ENCODE measurements around the gene METTL23.

Gene METTL23

DNA sequence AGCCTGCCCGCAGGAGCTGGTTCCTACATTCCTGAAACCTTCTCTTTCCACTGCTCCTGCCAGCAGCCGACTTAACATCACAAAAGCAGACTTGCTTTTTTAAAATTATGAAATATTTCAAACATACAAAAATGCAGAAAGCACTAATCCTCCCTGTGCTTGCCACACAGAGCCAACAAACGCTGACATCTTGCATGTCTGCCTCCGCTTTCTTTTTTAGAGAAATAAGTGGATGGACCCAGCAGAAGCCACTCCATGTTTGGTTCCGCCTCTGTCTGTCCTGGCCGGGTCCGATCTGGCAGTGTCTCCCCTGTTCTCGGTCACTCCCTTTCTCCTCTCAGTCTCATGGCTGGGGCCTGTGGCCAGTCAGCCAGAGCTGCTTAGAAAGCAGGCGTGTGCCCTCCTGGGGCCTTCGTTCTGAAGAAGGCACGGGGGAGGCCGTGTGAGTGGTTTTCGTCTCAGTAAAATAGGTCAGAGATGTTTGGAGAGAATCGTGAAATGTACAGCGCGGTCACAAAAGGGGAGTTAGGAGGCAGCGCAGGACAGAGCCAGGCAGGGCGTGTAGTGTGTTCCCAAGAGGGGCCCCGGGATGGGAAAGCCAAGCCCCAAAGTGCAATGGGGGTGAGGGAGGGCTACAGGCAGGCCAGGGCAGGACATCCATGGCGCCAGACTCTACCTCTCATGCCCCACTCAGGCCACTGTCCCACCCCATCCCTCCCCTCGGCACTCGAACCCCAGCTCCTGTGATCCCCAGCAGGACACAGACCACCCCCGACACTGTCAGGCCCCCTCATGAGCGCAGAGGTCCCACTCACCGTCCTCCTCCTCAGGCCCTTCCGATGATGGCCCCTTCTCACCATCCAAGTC lies 39.1 kb upstream of the METTL23 start:
- no peak for DNase-seq (ENCODE audit: low read depth)
- TF ChIP-seq CTCF (IDR thresholded peaks at IDR 0.05; ENCODE audit: insufficient read depth, low read depth, low read length, missing control alignments) = no peak
- H3K4me3 ChIP-seq (ENCODE audit: low read length) = no peak overlapping the region

DNA sequence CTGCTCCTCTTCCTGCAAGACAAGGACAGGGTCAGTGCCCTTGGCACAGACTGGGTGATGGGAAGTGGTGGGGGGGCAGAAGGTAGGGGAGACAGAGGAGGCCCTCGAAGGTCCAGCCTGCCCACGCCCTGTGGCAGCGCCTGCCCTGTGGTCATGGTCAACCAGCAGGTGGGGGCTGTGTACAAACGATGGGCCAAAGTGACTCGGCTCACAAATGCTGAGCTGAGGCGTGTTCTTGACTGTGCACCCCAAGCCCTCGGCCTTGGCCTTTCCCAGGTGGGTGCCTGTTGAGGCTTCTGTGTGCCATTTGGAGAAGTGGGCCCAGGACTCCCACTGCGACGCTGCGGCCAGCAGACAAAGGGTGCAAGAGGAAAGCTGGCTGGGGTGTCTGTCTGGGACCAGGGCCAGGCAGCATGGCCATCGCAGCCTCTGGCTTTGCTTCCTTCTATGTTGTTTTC lies 38.4 kb upstream of the METTL23 start:
- DNase-seq (ENCODE audit: low read depth) = no peak
- no peak overlapping the region for H3K4me3 ChIP-seq (ENCODE audit: low read length)
- TF ChIP-seq CTCF (IDR thresholded peaks at IDR 0.05; ENCODE audit: insufficient read depth, low read depth, low read length, missing control alignments) = no peak

GRCh38 chr17:76689859-76690258 lies 36.8 kb upstream of the METTL23 start:
- TF ChIP-seq CTCF (IDR thresholded peaks at IDR 0.05; ENCODE audit: insufficient read depth, low read depth, low read length, missing control alignments) = no peak
- no peak overlapping the region for H3K4me3 ChIP-seq (ENCODE audit: low read length)
- DNase-seq (ENCODE audit: low read depth) = no peak

DNA sequence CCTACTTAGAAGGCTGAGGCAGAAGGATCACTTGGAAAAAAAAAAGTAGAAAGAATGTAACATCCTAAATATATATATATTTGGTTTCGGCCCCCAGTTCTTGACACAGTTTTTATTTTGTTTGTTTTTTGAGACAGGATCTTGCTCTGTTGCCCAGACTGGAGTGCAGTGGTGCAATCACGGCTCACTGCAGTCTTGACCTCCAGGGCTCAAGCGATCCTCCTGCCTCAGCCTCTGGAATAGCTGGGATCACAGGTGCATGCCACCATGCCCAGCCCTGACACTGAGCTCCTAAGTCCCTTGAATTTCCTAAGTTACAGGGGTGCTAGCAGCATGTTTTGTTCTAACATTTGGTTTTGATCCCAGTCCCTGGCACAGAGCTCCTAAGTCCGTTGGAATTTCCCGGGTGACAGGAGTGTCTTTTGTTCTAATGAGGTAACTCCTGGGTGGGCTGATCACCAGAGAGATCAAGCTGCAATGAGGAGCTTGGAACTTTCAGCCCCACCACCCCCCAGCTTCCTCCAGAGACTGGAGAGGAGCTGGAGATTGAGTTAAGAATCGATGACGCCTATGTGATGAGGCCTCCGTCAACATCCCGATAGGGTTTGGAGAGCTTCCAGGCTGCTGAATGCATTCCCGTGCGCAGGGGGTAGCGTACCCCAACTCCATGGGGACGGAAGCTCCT lies 35.9 kb upstream of the METTL23 start:
- DNase-seq (ENCODE audit: low read depth) = no peak
- H3K4me3 ChIP-seq (ENCODE audit: low read length) = no peak overlapping the region
- no peak for TF ChIP-seq CTCF (IDR thresholded peaks at IDR 0.05; ENCODE audit: insufficient read depth, low read depth, low read length, missing control alignments)

DNA sequence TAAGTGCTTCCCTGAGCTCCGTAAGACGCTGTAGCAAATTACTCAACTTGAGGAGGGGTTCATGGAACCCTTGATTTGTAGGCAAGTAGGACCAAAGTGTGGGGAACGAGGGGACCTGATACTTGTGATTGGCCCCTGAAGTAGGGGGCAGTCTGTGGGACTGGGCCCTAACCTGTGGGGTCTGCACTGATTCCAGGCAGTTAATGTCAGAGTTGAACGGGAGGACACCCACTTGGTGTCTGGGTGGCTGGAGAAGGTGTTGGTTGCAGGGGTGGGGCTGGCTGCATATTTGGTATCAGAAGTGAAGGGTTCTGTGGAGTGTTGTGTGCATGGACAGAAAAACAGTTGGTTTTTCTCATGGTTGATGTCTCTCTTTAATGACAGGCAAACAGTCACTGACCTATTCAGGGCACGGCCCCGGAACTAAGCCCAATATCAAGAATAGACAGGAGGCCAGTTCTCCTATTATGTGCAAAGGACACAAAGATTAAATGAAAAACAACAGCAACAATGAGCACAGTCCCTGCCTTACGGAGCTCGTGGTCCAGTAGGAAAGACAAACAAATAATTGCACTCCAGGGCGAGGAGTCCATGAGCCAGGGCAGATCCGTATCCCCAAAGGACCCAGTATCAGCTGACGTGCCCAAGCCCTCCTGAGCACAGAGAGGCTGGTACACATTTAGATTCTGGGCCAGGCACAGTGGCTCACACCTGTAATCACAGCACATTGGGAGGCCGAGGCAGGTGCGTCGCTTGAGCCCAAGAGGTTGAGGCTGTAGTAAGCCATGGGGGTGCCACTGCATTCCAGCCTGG lies 35.1 kb upstream of the METTL23 start:
- no peak overlapping the region for H3K4me3 ChIP-seq (ENCODE audit: low read length)
- no peak for DNase-seq (ENCODE audit: low read depth)
- no peak for TF ChIP-seq CTCF (IDR thresholded peaks at IDR 0.05; ENCODE audit: insufficient read depth, low read depth, low read length, missing control alignments)

DNA sequence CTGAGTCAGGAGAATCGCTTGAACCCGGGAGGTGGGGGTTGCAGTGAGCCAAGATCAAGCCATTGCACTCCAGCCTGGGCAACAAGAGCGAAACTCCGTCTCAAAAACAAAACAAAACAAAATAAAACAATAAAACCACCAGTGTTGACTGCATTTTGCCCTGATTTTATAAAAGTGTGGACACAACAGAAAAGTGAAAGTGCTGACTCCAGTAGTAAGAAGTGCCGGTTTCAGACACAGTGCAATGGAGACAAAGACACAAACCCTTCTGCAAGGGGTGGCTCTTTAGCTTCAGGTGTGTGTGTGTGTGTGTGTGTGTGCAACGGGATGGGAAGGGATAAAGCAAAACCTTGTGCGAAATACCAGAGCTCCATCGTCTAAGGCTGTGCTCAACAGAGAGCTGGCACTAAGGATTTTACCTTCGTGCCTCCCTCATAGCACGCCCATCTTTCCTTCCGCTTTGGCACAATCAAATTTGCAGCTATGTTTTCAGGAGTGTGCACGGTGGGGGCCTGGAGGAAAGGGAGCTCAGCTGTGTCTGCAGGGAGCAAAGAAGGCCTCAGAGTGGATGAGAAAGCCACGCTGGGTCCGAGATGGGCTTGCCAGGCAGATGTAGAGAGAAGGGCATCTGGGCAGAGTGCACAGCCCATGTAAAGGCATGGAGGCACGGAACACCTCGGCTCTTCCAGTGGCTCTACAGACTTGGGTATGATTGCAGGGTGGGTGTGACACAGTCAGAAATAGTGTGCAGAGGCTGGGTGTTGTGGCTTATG lies 31.4 kb upstream of the METTL23 start:
- H3K4me3 ChIP-seq (ENCODE audit: low read length) = no peak overlapping the region
- no peak for DNase-seq (ENCODE audit: low read depth)
- TF ChIP-seq CTCF (IDR thresholded peaks at IDR 0.05; ENCODE audit: insufficient read depth, low read depth, low read length, missing control alignments) = no peak

Measured in epithelial cell of esophagus (primary cell).